ENCODE measurements around the gene TUBA1C. TPM values are rescaled to one million over a fixed set of nuclear protein-coding genes. Genes with fewer than 3 reads are reported as not detected.

TUBA1C gene
- 100 to 1,000 TPM; 172 to 219 TPM for total RNA-seq
- long read RNA-seq, donor 1, transcript TUBA1C-201 (4 exons, 3,001 nt) = major isoform, 9 of 18 reads
- long read RNA-seq, donor 1, partial matches to known transcripts = 8 of 18 reads
- long read RNA-seq, donor 1, other reads (novel, unspliced or antisense) = 0 of 18 reads
- long read RNA-seq, donor 2, transcript TUBA1C-203 (2 exons, 1,105 nt) = minor isoform, 21 of 213 reads
- long read RNA-seq, donor 2, transcript TUBA1C-201 (4 exons, 3,001 nt) = major isoform, 104 of 213 reads
- long read RNA-seq, donor 2, partial matches to known transcripts = 10 of 213 reads
- long read RNA-seq, donor 2, other reads (novel, unspliced or antisense) = 78 of 213 reads

GRCh38 chr12:49264873-49265792 is at the start of gene TUBA1C:
TSS of gene TUBA1C (plus strand) at chr12:49265082. CDS start at chr12:49265182, 100 bp downstream.
- intact Hi-C loops (cut with DNase I) = no loop called here
- peak; percentile 98 for DNase-seq (ENCODE audit: low spot score)

GRCh38 chr12:49219417-49220026 is 45.4 kb upstream of the TUBA1C start:
- intact Hi-C loops (cut with DNase I) = no loop called here
- no peak for DNase-seq (ENCODE audit: low spot score)

GRCh38 chr12:49220972-49221371 is 43.9 kb upstream of the TUBA1C start:
- intact Hi-C loops (cut with DNase I) = no loop called here
- no peak for DNase-seq (ENCODE audit: low spot score)

GRCh38 chr12:49223122-49223521 is 41.8 kb upstream of the TUBA1C start:
- intact Hi-C loops (cut with DNase I) = no loop called here
- DNase-seq (ENCODE audit: low spot score) = no peak

GRCh38 chr12:49223590-49224369 is 41.1 kb upstream of the TUBA1C start:
- intact Hi-C loops (cut with DNase I) = no loop called here
- no peak for DNase-seq (ENCODE audit: low spot score)

- intact Hi-C loops (cut with DNase I) = no loop called here
- no peak for DNase-seq (ENCODE audit: low spot score)
Measured at GRCh38 chr12:49225576-49226166, 39.2 kb upstream of the TUBA1C start.

- intact Hi-C loops (cut with DNase I) = no loop called here
- DNase-seq (ENCODE audit: low spot score) = peak; percentile 5
Measured at GRCh38 chr12:49227713-49228112, 37.2 kb upstream of the TUBA1C start.

GRCh38 chr12:49228653-49229052 is 36.2 kb upstream of the TUBA1C start:
- no peak for DNase-seq (ENCODE audit: low spot score)
- intact Hi-C loops (cut with DNase I) = no loop called here

GRCh38 chr12:49230176-49230804 is 34.6 kb upstream of the TUBA1C start:
- DNase-seq (ENCODE audit: low spot score) = peak; percentile 7
- intact Hi-C loops (cut with DNase I) = loop anchor here (5.0 to 10.0 kb wide), 3 partner anchors 95 to 145 kb away; partner anchors contain the start of gene TUBA1B (in 2 of the 2)

- DNase-seq (ENCODE audit: low spot score) = no peak
- intact Hi-C loops (cut with DNase I) = loop anchor here (5.0 to 10.0 kb wide), 3 partner anchors 96 to 146 kb away; partner anchors contain the start of gene TUBA1B (in 2 of the 2)
Measured at GRCh38 chr12:49230805-49231194, 34.1 kb upstream of the TUBA1C start.

GRCh38 chr12:49231878-49232655 is 32.8 kb upstream of the TUBA1C start:
- peak; percentile 23 for DNase-seq (ENCODE audit: low spot score)
- intact Hi-C loops (cut with DNase I) = loop anchor here (5.0 to 10.0 kb wide), 3 partner anchors 97 to 147 kb away; partner anchors contain the start of gene TUBA1B (in 2 of the 2)

- peak; percentile 84 for DNase-seq (ENCODE audit: low spot score)
- intact Hi-C loops (cut with DNase I) = loop anchor here (5.0 to 10.0 kb wide), 3 partner anchors 98 to 148 kb away; partner anchors contain the start of gene TUBA1B (in 2 of the 2)
Measured at GRCh38 chr12:49232940-49233841, 31.7 kb upstream of the TUBA1C start.

GRCh38 chr12:49233842-49234526 is 30.9 kb upstream of the TUBA1C start:
- intact Hi-C loops (cut with DNase I) = loop anchor here (1.0 to 10.0 kb wide), 5 partner anchors 45 to 149 kb away; partner anchors contain the start of genes TUBA1B (in 2 of the 2) and TUBA1A (in 1 of the 2)
- DNase-seq (ENCODE audit: low spot score) = peak; percentile 91

- intact Hi-C loops (cut with DNase I) = loop anchor here (10.0 kb wide), 2 partner anchors 102 to 152 kb away; partner anchors contain the start of gene TUBA1B (in 1 of the 2)
- no peak for DNase-seq (ENCODE audit: low spot score)
Measured at GRCh38 chr12:49236423-49236822, 28.5 kb upstream of the TUBA1C start.

GRCh38 chr12:49243631-49244030 is 21.3 kb upstream of the TUBA1C start:
- intact Hi-C loops (cut with DNase I) = no loop called here
- no peak for DNase-seq (ENCODE audit: low spot score)

Data from posterior vena cava (tissue), 2 donors.